H1 (cell line): Measurements from ENCODE around the gene FTL. TPM values are rescaled to one million over a fixed set of nuclear protein-coding genes. Genes with fewer than 3 reads are reported as not detected.

Experiments
- CTCF ChIA-PET: fragments of 300-600 bp; sonication (Branson Sonifier 250); formaldehyde crosslinking; loops from one replicate; lab custom pipeline; 2021; ENCODE audit not compliant: partially characterized antibody; lab: Charles Lee
- POLR2A ChIA-PET: fragments of 300-600 bp; sonication (Branson Sonifier 250); formaldehyde crosslinking; loops from one replicate; lab custom pipeline; 2021; ENCODE audit warnings: inconsistent platforms; ENCODE audit not compliant: partially characterized antibody; lab: Charles Lee
- DNase-seq, 2 experiments: peaks; one replicate each; pipeline versions ENCODE4 v3.0.0 to v3.0.0-alpha.2; 2010 to 2022; ENCODE audit warnings: low spot score in 2 of 2, low read depth in 1 of 2, mixed read lengths in 1 of 2
- FAIRE-seq: peaks from 2 replicates; lab custom pipeline; 2011; peaks lifted over from hg19 to GRCh38; lab: Jason Lieb, UNC
- H2AFZ ChIP-seq: 2 replicates; pipeline ENCODE4 v1.8.1; 2012; ENCODE audit warnings: low read length, inconsistent platforms
- H2AK5ac ChIP-seq: 2 replicates; pipeline ENCODE4 v1.6.1; 2013; ENCODE audit warnings: low read depth, low read length
- H2BK120ac ChIP-seq: replicated peaks from 2 replicates; pipeline ENCODE3; 2013; ENCODE audit warnings: low read depth, low read length, inconsistent platforms
- H2BK12ac ChIP-seq: 2 replicates; pipeline ENCODE4 v1.6.1; 2013; ENCODE audit warnings: low read depth, low read length
- H2BK15ac ChIP-seq: 2 replicates; pipeline ENCODE4 v1.6.1; 2013; ENCODE audit warnings: low read length
- H2BK20ac ChIP-seq: 2 replicates; pipeline ENCODE4 v1.6.1; 2013; ENCODE audit warnings: low read length
- H2BK5ac ChIP-seq: 2 replicates; pipeline ENCODE4 v1.6.1; 2013; ENCODE audit warnings: low read depth, low read length
- H3K14ac ChIP-seq: 2 replicates; pipeline ENCODE4 v1.6.1; 2013; ENCODE audit warnings: inconsistent platforms; ENCODE audit not compliant: insufficient read length
- H3K18ac ChIP-seq: 2 replicates; pipeline ENCODE4 v1.6.1; 2013; ENCODE audit warnings: low read length; ENCODE audit errors: extremely low read depth
- H3K23ac ChIP-seq: 2 replicates; pipeline ENCODE4 v1.6.1; 2013; ENCODE audit warnings: inconsistent platforms; ENCODE audit not compliant: insufficient read length
- H3K23me2 ChIP-seq: 2 replicates; pipeline ENCODE4 v1.6.1; 2013; ENCODE audit warnings: low read depth, low read length
- H3K27ac ChIP-seq: 2 replicates; pipeline ENCODE4 v1.6.1; 2011; ENCODE audit warnings: low read depth, low read length, inconsistent platforms
- H3K27me3 ChIP-seq, 4 experiments: replicated peaks in 1 of 4; 1 replicate in 1 of 4; 2 replicates in 3 of 4; pipeline versions ENCODE4 v1.6.1 to v1.8.1; 2011 to 2013; ENCODE audit warnings: low read length in 3 of 4, mild to moderate bottlenecking in 3 of 4, inconsistent platforms in 2 of 4, mixed read lengths in 2 of 4, moderate library complexity in 1 of 4; ENCODE audit not compliant: control insufficient read depth in 3 of 4, insufficient read depth in 3 of 4; ENCODE audit errors: extremely low read depth in 1 of 4
- H3K36me3 ChIP-seq, 4 experiments: 2 replicates each; pipeline versions ENCODE4 v1.6.1 to v1.8.1; 2011 to 2013; ENCODE audit warnings: mild to moderate bottlenecking in 4 of 4, low read length in 3 of 4, moderate library complexity in 2 of 4, control low read depth in 1 of 4, inconsistent platforms in 1 of 4; ENCODE audit not compliant: insufficient read depth in 4 of 4, control insufficient read depth in 2 of 4
- H3K4ac ChIP-seq: replicated peaks from 2 replicates; pipeline ENCODE3; 2013; ENCODE audit warnings: low read length, low read depth, mixed read lengths, inconsistent platforms; ENCODE audit not compliant: insufficient read length
- H3K4me1 ChIP-seq, 4 experiments: replicated peaks in 1 of 4; 1 replicate in 1 of 4; 2 replicates in 3 of 4; pipeline versions ENCODE4 v1.6.1 to v1.8.1; 2011 to 2013; ENCODE audit warnings: low read length in 3 of 4, inconsistent platforms in 2 of 4, mixed read lengths in 1 of 4; ENCODE audit not compliant: insufficient read depth in 4 of 4, control insufficient read depth in 3 of 4
- H3K4me2 ChIP-seq, 2 experiments: 2 replicates each; pipeline versions ENCODE4 v1.6.1 to v1.8.1; 2011 to 2013; ENCODE audit warnings: low read depth in 2 of 2, low read length in 2 of 2, control low read depth in 1 of 2, inconsistent platforms in 1 of 2, mild to moderate bottlenecking in 1 of 2; ENCODE audit not compliant: insufficient read depth in 1 of 2
- H3K4me3 ChIP-seq, 4 experiments: fragments of 200-600, 300-600 bp in 1 of 4; sonication (generic), shearing (Covaris generic), sonication (Bioruptor Twin) in 1 of 4; 2 replicates each; pipeline versions ENCODE4 v1.5.1 to v1.8.1; 2011 to 2016; ENCODE audit warnings: low read length in 4 of 4, low read depth in 3 of 4, control low read depth in 2 of 4, inconsistent platforms in 2 of 4, mild to moderate bottlenecking in 2 of 4, mixed read lengths in 1 of 4, moderate library complexity in 1 of 4; ENCODE audit not compliant: insufficient read depth in 2 of 4; ENCODE audit errors: extremely low read depth in 1 of 4
- H3K56ac ChIP-seq: replicated peaks from 2 replicates; pipeline ENCODE3; 2013; ENCODE audit warnings: low read depth, mild to moderate bottlenecking, mixed read lengths, low read length, inconsistent platforms; ENCODE audit not compliant: insufficient read length
- H3K79me1 ChIP-seq: 2 replicates; pipeline ENCODE4 v1.6.1; 2013; ENCODE audit warnings: low read depth, low read length, control low read depth
- H3K79me2 ChIP-seq, 2 experiments: 2 replicates each; pipeline versions ENCODE4 v1.6.1 to v1.8.1; 2012 to 2013; ENCODE audit warnings: low read length in 2 of 2, mild to moderate bottlenecking in 2 of 2, inconsistent platforms in 1 of 2; ENCODE audit not compliant: insufficient read depth in 2 of 2, control insufficient read depth in 1 of 2
- H3K9ac ChIP-seq, 4 experiments: replicated peaks in 1 of 4; 1 replicate in 1 of 4; 2 replicates in 3 of 4; pipeline versions ENCODE4 v1.6.1 to v1.8.1; 2011 to 2013; ENCODE audit warnings: low read depth in 3 of 4, low read length in 3 of 4, control low read depth in 2 of 4, mild to moderate bottlenecking in 2 of 4, moderate library complexity in 2 of 4, inconsistent platforms in 1 of 4; ENCODE audit errors: extremely low read depth in 1 of 4
- H3K9me3 ChIP-seq, 2 experiments: 2 replicates each; pipeline versions ENCODE4 v1.6.1 to v1.8.1; 2012 to 2013; ENCODE audit warnings: mild to moderate bottlenecking in 2 of 2, moderate library complexity in 2 of 2, control low read depth in 1 of 2, inconsistent platforms in 1 of 2, low read depth in 1 of 2, low read length in 1 of 2, mixed read lengths in 1 of 2; ENCODE audit not compliant: insufficient read depth in 2 of 2
- H4K20me1 ChIP-seq, 2 experiments: replicated peaks in 1 of 2; 2 replicates each; pipeline versions ENCODE3 to v1.8.1; 2011 to 2013; ENCODE audit warnings: inconsistent platforms in 2 of 2, low read length in 2 of 2, mild to moderate bottlenecking in 1 of 2; ENCODE audit not compliant: insufficient read depth in 2 of 2, control insufficient read depth in 1 of 2
- H4K5ac ChIP-seq: 2 replicates; pipeline ENCODE4 v1.6.1; 2013; ENCODE audit warnings: low read length, low read depth, mixed read lengths, inconsistent platforms; ENCODE audit not compliant: insufficient read length
- H4K8ac ChIP-seq: 2 replicates; pipeline ENCODE4 v1.8.0; 2013; ENCODE audit warnings: mild to moderate bottlenecking, moderate library complexity, low read length, inconsistent platforms; ENCODE audit not compliant: insufficient read depth; ENCODE audit errors: extremely low read depth
- H4K91ac ChIP-seq: replicated peaks from 2 replicates; pipeline ENCODE3; 2013; ENCODE audit warnings: low read length, mixed read lengths, inconsistent platforms; ENCODE audit not compliant: insufficient read length
- ATF2 ChIP-seq: IDR thresholded peaks from 2 replicates; pipeline ENCODE4 v1.6.1; 2012; ENCODE audit warnings: low read length, inconsistent platforms
- BRCA1 ChIP-seq: IDR thresholded peaks from 2 replicates; pipeline ENCODE4 v1.6.1; 2012; ENCODE audit warnings: low read depth, low read length, improper control_type of control experiment
- CHD1 ChIP-seq: IDR thresholded peaks from 2 replicates; pipeline ENCODE4 v1.6.1; 2012; ENCODE audit warnings: low read depth, low read length, improper control_type of control experiment
- EP300 ChIP-seq, 2 experiments: IDR thresholded peaks; 1 replicate in 1 of 2; 2 replicates in 1 of 2; pipeline ENCODE4 v1.6.1; 2011 to 2012; ENCODE audit warnings: low read depth in 2 of 2, low read length in 2 of 2, mild to moderate bottlenecking in 2 of 2, borderline replicate concordance in 1 of 2, inconsistent platforms in 1 of 2, moderate library complexity in 1 of 2
- GTF2F1 ChIP-seq: IDR thresholded peaks from 2 replicates; pipeline ENCODE4 v1.6.1; 2012; ENCODE audit warnings: low read depth, low read length, improper control_type of control experiment, borderline replicate concordance
- RAD21 ChIP-seq, 2 experiments: IDR thresholded peaks in 1 of 2; conservative IDR thresholded peaks in 1 of 2; 2 replicates each; pipeline ENCODE4 v1.6.1; 2011; ENCODE audit warnings: low read depth in 2 of 2, low read length in 2 of 2, improper control_type of control experiment in 1 of 2, inconsistent platforms in 1 of 2, mild to moderate bottlenecking in 1 of 2, moderate library complexity in 1 of 2
- RNF2 ChIP-seq: fragments of 200-900, 300-1000 bp; sonication (generic); IDR thresholded peaks from 2 replicates; pipeline ENCODE4 v1.7.1; 2016; ENCODE audit warnings: borderline replicate concordance, low read depth, mild to moderate bottlenecking, antibody characterized with exemption, low read length; ENCODE audit not compliant: poor library complexity, severe bottlenecking; ENCODE audit errors: missing control alignments
- SIN3A ChIP-seq, 2 experiments: IDR thresholded peaks in 1 of 2; conservative IDR thresholded peaks in 1 of 2; 2 replicates each; pipeline ENCODE4 v1.6.1; 2011 to 2012; ENCODE audit warnings: low read length in 2 of 2, improper control_type of control experiment in 1 of 2, low read depth in 1 of 2, mild to moderate bottlenecking in 1 of 2
- TAF7 ChIP-seq: optimal IDR thresholded peaks from 2 replicates; pipeline ENCODE3; 2011; ENCODE audit warnings: low read depth, mild to moderate bottlenecking, inconsistent platforms, low read length, moderate library complexity, borderline replicate concordance
- TBP ChIP-seq: IDR thresholded peaks from 2 replicates; pipeline ENCODE4 v1.6.1; 2011; ENCODE audit warnings: low read depth, low read length, improper control_type of control experiment
- WGBS, 2 experiments: shearing (Covaris generic) in 1 of 2; methylation state at CpG; one replicate each; pipeline versions ENCODE4 v1.1.6 to v1.1.7; 2013 to 2015; ENCODE audit warnings: low lambda C conversion rate in 2 of 2, mixed read lengths in 2 of 2, inconsistent platforms in 1 of 2, low coverage in 1 of 2, missing lambda C conversion rate in 1 of 2; ENCODE audit not compliant: insufficient replicate concordance in 2 of 2, insufficient coverage in 1 of 2, insufficient read length in 1 of 2; ENCODE audit errors: extremely low coverage in 1 of 2, missing lambda C conversion rate in 1 of 2; 5-methylcytosine and 5-hydroxymethylcytosine counted together
- polyA plus RNA-seq, 7 experiments: library from polyadenylated mRNA; depleted of rRNA in 3 of 7; stranded (reverse) in 5 of 7; unstranded in 2 of 7; fragments of >200 nt in 5 of 7; fragments of 200-250 nt in 2 of 7; gene quantifications; 1 replicate in 5 of 7; 2 replicates in 1 of 7; 4 replicates in 1 of 7; pipeline versions ENCODE4 v1.2.1 to v1.2.3, GENCODE V29; 2011 to 2013; ENCODE audit warnings: missing spikeins in 2 of 7, mixed read lengths in 2 of 7
- total RNA-seq: library from RNA; stranded (reverse); fragmentation: NEBNext Ultra II Directional; extraction: Animal tissue kit (Norgen Biotek cat#: 25700); gene quantifications from 2 replicates; pipeline ENCODE4 v1.2.1, GENCODE V29; 2021

Gene FTL
- total and polyA plus RNA-seq, 2 of the 8 experiments (the other 6 are each of a cell fraction or from before 2014, with no cell fraction given), result 1,751 to 2,427 TPM

DNA sequence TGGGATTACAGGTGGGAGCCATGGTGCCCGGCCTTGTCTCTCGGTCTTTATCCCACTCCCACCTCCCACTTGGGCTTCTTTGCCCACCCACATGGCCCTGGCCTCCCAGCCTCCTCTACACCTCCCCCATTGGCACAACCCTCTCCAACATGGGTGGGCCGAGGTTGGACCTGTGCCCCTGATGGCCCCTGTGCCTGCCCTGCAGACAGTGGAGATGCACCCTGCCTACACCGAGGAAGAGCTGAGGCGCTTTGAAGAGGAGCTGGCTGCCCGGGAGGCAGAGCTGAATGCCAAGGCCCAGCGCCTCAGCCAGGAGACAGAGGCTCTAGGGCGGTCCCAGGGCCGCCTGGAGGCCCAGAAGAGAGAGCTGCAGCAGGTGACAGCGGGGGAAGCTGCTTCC lies 44.2 kb upstream of the FTL start:
- WGBS, 2 experiments, result 83% methylated on average over 10 of the region's 10 CpGs; no CpG with 5 or more reads in 1 of the 2 experiments
- Histone ChIP-seq H3K14ac (no peak overlapping the region), H3K79me1 (no peaks in the 10 kb centered on the region), H3K27me3 (no peaks in the 10 kb centered on the region), H3K56ac (no peak overlapping the region), H3K4me3 (no peak overlapping the region), H3K23ac (no peak overlapping the region), H2AFZ (no peak overlapping the region), H3K9me3 (no peaks in the 10 kb centered on the region), H3K36me3 (peaks cover 0 to 36% (median 10%) of the 10 kb centered on the region in 4 experiments; a peak in 7 of 8 replicates), H2BK15ac (no peak overlapping the region), H2BK20ac (no peak overlapping the region), H4K20me1 (peaks cover 0 to 4% of the 10 kb centered on the region in 2 experiments), H3K4ac (no peak overlapping the region), H3K4me1 (no peaks in the 10 kb centered on the region), H3K23me2 (no peaks in the 10 kb centered on the region; the same call in 1 of the 2 replicates), H2BK12ac (no peak overlapping the region), H4K5ac (no peak overlapping the region), H2AK5ac (no peak overlapping the region), H3K18ac (no peak overlapping the region), H2BK5ac (no peak overlapping the region), H4K91ac (no peak overlapping the region), H3K79me2 (no peaks in the 10 kb centered on the region), H4K8ac (no peak overlapping the region), H3K27ac (no peak overlapping the region), H3K9ac (no peak overlapping the region), H3K4me2 (no peak overlapping the region), H2BK120ac (no peak overlapping the region)
- POLR2A ChIA-PET, result interaction anchor here (0.6 to 1.8 kb wide), 5 partner anchors 10 to 157 kb away, joined by 3 to 6 read pairs (median 3); no protein-coding TSS in a partner anchor
- DNase-seq, result no peak
- CTCF ChIA-PET, result interaction anchor here (1.2 to 1.3 kb wide), 2 partner anchors 12 to 24 kb away, joined by 3 read pairs; partner anchors contain the start of gene DHDH
- FAIRE-seq, result no peak
- TF ChIP-seq TAF7 (no peak), ATF2 (no peak), RNF2 (no peak), RAD21 (IDR thresholded peaks at IDR 0.05 in 1 of 2, conservative IDR thresholded peaks at IDR 0.05 in 1 of 2; ENCODE audit: low read depth in 2 of 2, low read length in 2 of 2) (no peak), SIN3A (conservative IDR thresholded peaks at IDR 0.05 in 1 of 2, IDR thresholded peaks at IDR 0.05 in 1 of 2; ENCODE audit: low read depth in 1 of 2, low read length in 2 of 2) (no peak), BRCA1 (no peak), TBP (no peak), CHD1 (no peak), EP300 (IDR thresholded peaks at IDR 0.05; ENCODE audit: borderline replicate concordance in 1 of 2, low read depth in 2 of 2, low read length in 2 of 2) (no peak), GTF2F1 (no peak)
